Trophoblast cell (in vitro differentiated cells and primary cell): ENCODE measurements around the gene OR6C68. TPM values are rescaled to one million over a fixed set of nuclear protein-coding genes. Genes with fewer than 3 reads are reported as not detected.

Experiments used
- DNase-seq, 2 donors: peaks; one replicate each; pipeline ENCODE4 v3.0.0-alpha.2; 2016
- H2AFZ ChIP-seq: 2 replicates; pipeline ENCODE4 v1.6.1; 2013; ENCODE audit warnings: low read length, moderate library complexity, mild to moderate bottlenecking; ENCODE audit not compliant: insufficient read depth, poor library complexity
- H2AK5ac ChIP-seq: 2 replicates; pipeline ENCODE4 v1.6.1; 2013; ENCODE audit warnings: mild to moderate bottlenecking, low read length
- H2BK120ac ChIP-seq: 2 replicates; pipeline ENCODE4 v1.6.1; 2013; ENCODE audit warnings: low read length, mild to moderate bottlenecking, moderate library complexity; ENCODE audit not compliant: insufficient read depth, poor library complexity
- H2BK12ac ChIP-seq: 2 replicates; pipeline ENCODE4 v1.6.1; 2013; ENCODE audit warnings: mild to moderate bottlenecking, low read length, moderate library complexity
- H2BK5ac ChIP-seq: 2 replicates; pipeline ENCODE4 v1.6.1; 2013; ENCODE audit warnings: low read length, low read depth, moderate library complexity, mild to moderate bottlenecking; ENCODE audit not compliant: poor library complexity
- H3K14ac ChIP-seq: 2 replicates; pipeline ENCODE4 v1.6.1; 2013; ENCODE audit warnings: mild to moderate bottlenecking, low read length
- H3K18ac ChIP-seq: 2 replicates; pipeline ENCODE4 v1.6.1; 2013; ENCODE audit warnings: mild to moderate bottlenecking, low read length
- H3K23ac ChIP-seq: 2 replicates; pipeline ENCODE4 v1.6.1; 2013; ENCODE audit warnings: low read length
- H3K27ac ChIP-seq: 2 replicates; pipeline ENCODE4 v1.5.1; 2013; ENCODE audit warnings: low read depth, mild to moderate bottlenecking, inconsistent platforms, low read length, moderate library complexity
- H3K27me3 ChIP-seq: 2 replicates; pipeline ENCODE4 v1.6.1; 2013; ENCODE audit warnings: inconsistent platforms, mild to moderate bottlenecking, low read length, moderate library complexity; ENCODE audit not compliant: insufficient read depth
- H3K36me3 ChIP-seq, 2 experiments: 1 replicate in 1 of 2; 2 replicates in 1 of 2; pipeline ENCODE4 v1.6.1; 2013; ENCODE audit warnings: low read length in 2 of 2, mild to moderate bottlenecking in 2 of 2, moderate library complexity in 1 of 2; ENCODE audit not compliant: insufficient read depth in 2 of 2, control insufficient read depth in 1 of 2
- H3K4ac ChIP-seq: 2 replicates; pipeline ENCODE4 v1.6.1; 2013; ENCODE audit warnings: low read depth, mild to moderate bottlenecking, low read length, moderate library complexity
- H3K4me1 ChIP-seq, 2 experiments: 1 replicate in 1 of 2; 2 replicates in 1 of 2; pipeline ENCODE4 v1.6.1; 2013; ENCODE audit warnings: low read length in 2 of 2, mild to moderate bottlenecking in 2 of 2, moderate library complexity in 1 of 2; ENCODE audit not compliant: insufficient read depth in 2 of 2, control insufficient read depth in 1 of 2
- H3K4me2 ChIP-seq: 2 replicates; pipeline ENCODE4 v1.6.1; 2013; ENCODE audit warnings: inconsistent platforms, mild to moderate bottlenecking, low read length, moderate library complexity
- H3K4me3 ChIP-seq: 2 replicates; pipeline ENCODE4 v1.5.1; 2013; ENCODE audit warnings: mild to moderate bottlenecking, low read depth, low read length, inconsistent platforms
- H3K79me1 ChIP-seq: one replicate; pipeline ENCODE4 v1.6.1; 2013; ENCODE audit warnings: low read length
- H3K79me2 ChIP-seq: 2 replicates; pipeline ENCODE4 v1.6.1; 2013; ENCODE audit warnings: low read length, mild to moderate bottlenecking; ENCODE audit not compliant: control insufficient read depth, insufficient read depth, poor library complexity
- H3K9ac ChIP-seq: 2 replicates; pipeline ENCODE4 v1.6.1; 2013; ENCODE audit warnings: mild to moderate bottlenecking, low read length
- H3K9me3 ChIP-seq: 2 replicates; pipeline ENCODE4 v1.6.1; 2013; ENCODE audit warnings: low read depth, mild to moderate bottlenecking, control low read depth, inconsistent platforms, low read length; ENCODE audit not compliant: insufficient read depth
- H4K12ac ChIP-seq: 2 replicates; pipeline ENCODE4 v1.6.1; 2013; ENCODE audit warnings: low read depth, mild to moderate bottlenecking, low read length, moderate library complexity
- H4K8ac ChIP-seq: 2 replicates; pipeline ENCODE4 v1.6.1; 2013; ENCODE audit warnings: low read depth, mild to moderate bottlenecking, low read length, moderate library complexity
- H4K91ac ChIP-seq: one replicate; pipeline ENCODE4 v1.6.1; 2013; ENCODE audit warnings: low read depth, mild to moderate bottlenecking, low read length, moderate library complexity
- WGBS: extraction: QIAGEN DNeasy Blood & Tissue Kit; methylation state at CpG from one replicate; pipeline ENCODE4 v1.1.7; 2013; ENCODE audit warnings: missing lambda C conversion rate; ENCODE audit not compliant: insufficient read length, insufficient coverage; ENCODE audit errors: extremely low coverage; 5-methylcytosine and 5-hydroxymethylcytosine counted together
- polyA plus RNA-seq: library from polyadenylated mRNA; stranded (reverse); fragments of 200-250 nt; gene quantifications from 2 replicates; pipeline ENCODE4 v1.2.3, GENCODE V29; 2013

The OR6C68 gene
- not detected in 2 replicates for polyA plus RNA-seq

GRCh38 chr12:55492078-55492477, at the start of gene OR6C68:
TSS of gene OR6C68 (plus strand) at chr12:55492378. CDS start at chr12:55492378, 0 bp downstream.
- Histone ChIP-seq H3K4me3 (no peak within 1 kb of the TSS), H3K79me2 (no peaks in the 10 kb centered on the region), H3K14ac (no peak within 1 kb of the TSS), H4K12ac (no peak within 1 kb of the TSS), H2AK5ac (no peak within 1 kb of the TSS), H2BK120ac (no peak within 1 kb of the TSS), H3K79me1 (no peaks in the 10 kb centered on the region), H2AFZ (no peak within 1 kb of the TSS), H3K9me3 (no peaks in the 10 kb centered on the region), H3K23ac (no peak within 1 kb of the TSS), H3K9ac (no peak within 1 kb of the TSS), H4K91ac (no peak within 1 kb of the TSS), H3K27me3 (no peaks in the 10 kb centered on the region), H3K4ac (no peak within 1 kb of the TSS), H2BK5ac (no peak within 1 kb of the TSS), H4K8ac (no peak within 1 kb of the TSS), H3K36me3 (no peaks in the 10 kb centered on the region), H2BK12ac (no peak within 1 kb of the TSS), H3K4me1 (no peaks in the 10 kb centered on the region), H3K18ac (no peak within 1 kb of the TSS), H3K27ac (no peak within 1 kb of the TSS), H3K4me2 (no peak within 1 kb of the TSS)
- no peak for DNase-seq
- no CpG with 5 or more reads among the region's 2 CpGs for WGBS

- Histone ChIP-seq H3K9me3 (no peaks in the 10 kb centered on the region), H2BK120ac (no peak within 1 kb of the TSS), H3K4ac (no peak within 1 kb of the TSS), H2AFZ (no peak within 1 kb of the TSS), H2BK5ac (no peak within 1 kb of the TSS), H3K14ac (no peak within 1 kb of the TSS), H2BK12ac (no peak within 1 kb of the TSS), H4K8ac (no peak within 1 kb of the TSS), H3K4me1 (no peaks in the 10 kb centered on the region), H3K27me3 (no peaks in the 10 kb centered on the region), H3K36me3 (no peaks in the 10 kb centered on the region), H3K9ac (no peak within 1 kb of the TSS), H3K18ac (no peak within 1 kb of the TSS), H3K27ac (no peak within 1 kb of the TSS), H4K12ac (no peak within 1 kb of the TSS), H3K4me3 (no peak within 1 kb of the TSS), H2AK5ac (no peak within 1 kb of the TSS), H3K4me2 (no peak within 1 kb of the TSS), H4K91ac (no peak within 1 kb of the TSS), H3K79me1 (no peaks in the 10 kb centered on the region), H3K79me2 (no peaks in the 10 kb centered on the region), H3K23ac (no peak within 1 kb of the TSS)
- no peak for DNase-seq
- no CpG with 5 or more reads among the region's 2 CpGs for WGBS
Measured at GRCh38 chr12:55443776-55444175, 48.4 kb upstream of the OR6C68 start, which contains the start of gene OR6C2. TSS of gene OR6C2 (plus strand) at chr12:55444076. CDS start at chr12:55452214, 8,138 bp downstream.

- H3K36me3 ChIP-seq, result no peaks in the 10 kb centered on the region
- H4K12ac ChIP-seq, result no peak overlapping the region
- no peaks in the 10 kb centered on the region for H3K9me3 ChIP-seq
- no peak for DNase-seq
- no peak overlapping the region for H3K9ac ChIP-seq
- H4K91ac ChIP-seq, result no peak overlapping the region
- H3K14ac ChIP-seq, result no peak overlapping the region
- no peak overlapping the region for H4K8ac ChIP-seq
- no peaks in the 10 kb centered on the region for H3K79me1 ChIP-seq
- no peak overlapping the region for H3K23ac ChIP-seq
- H3K18ac ChIP-seq, result no peak overlapping the region
- H2BK12ac ChIP-seq, result no peak overlapping the region
- H2BK5ac ChIP-seq, result no peak overlapping the region
- H2BK120ac ChIP-seq, result no peak overlapping the region
- no peaks in the 10 kb centered on the region for H3K4me1 ChIP-seq
- no peak overlapping the region for H2AFZ ChIP-seq
- no peaks in the 10 kb centered on the region for H3K79me2 ChIP-seq
- no peak overlapping the region for H3K4ac ChIP-seq
- WGBS, result no CpG with 5 or more reads among the region's 1 CpG
- no peak overlapping the region for H3K4me3 ChIP-seq
- H3K4me2 ChIP-seq, result no peak overlapping the region
- no peak overlapping the region for H3K27ac ChIP-seq
- H3K27me3 ChIP-seq, result no peaks in the 10 kb centered on the region
- no peak overlapping the region for H2AK5ac ChIP-seq
Measured at GRCh38 chr12:55445357-55445756, 46.8 kb upstream of the OR6C68 start.

GRCh38 chr12:55446326-55446725, 45.9 kb upstream of the OR6C68 start:
- H3K27me3 ChIP-seq, result no peaks in the 10 kb centered on the region
- no peak overlapping the region for H3K18ac ChIP-seq
- no peaks in the 10 kb centered on the region for H3K79me2 ChIP-seq
- H2BK12ac ChIP-seq, result no peak overlapping the region
- no peaks in the 10 kb centered on the region for H3K9me3 ChIP-seq
- H3K4me2 ChIP-seq, result no peak overlapping the region
- H2BK5ac ChIP-seq, result no peak overlapping the region
- H2AK5ac ChIP-seq, result no peak overlapping the region
- no peak overlapping the region for H3K9ac ChIP-seq
- H4K91ac ChIP-seq, result no peak overlapping the region
- no peak overlapping the region for H2AFZ ChIP-seq
- no peaks in the 10 kb centered on the region for H3K36me3 ChIP-seq
- H3K4ac ChIP-seq, result no peak overlapping the region
- no peaks in the 10 kb centered on the region for H3K79me1 ChIP-seq
- H3K14ac ChIP-seq, result no peak overlapping the region
- H4K8ac ChIP-seq, result no peak overlapping the region
- WGBS, result no CpG with 5 or more reads among the region's 5 CpGs
- H3K23ac ChIP-seq, result no peak overlapping the region
- H3K27ac ChIP-seq, result no peak overlapping the region
- H2BK120ac ChIP-seq, result no peak overlapping the region
- DNase-seq, result no peak
- H4K12ac ChIP-seq, result no peak overlapping the region
- no peaks in the 10 kb centered on the region for H3K4me1 ChIP-seq
- H3K4me3 ChIP-seq, result no peak overlapping the region
